WERI-Rb-1 (cell line): ENCODE results near the gene UNC13C.

Experiments
- DNase-seq: peaks from one replicate; pipeline ENCODE4 v3.0.0-alpha.2; 2020
- H3K27ac ChIP-seq: fragments of 250-450 bp; sonication (Bioruptor Pico); 2 replicates; pipeline ENCODE4 v1.5.1; 2020; ENCODE audit warnings: mild to moderate bottlenecking, moderate library complexity
- H3K27me3 ChIP-seq: fragments of 250-450 bp; sonication (Bioruptor Pico); 2 replicates; pipeline ENCODE4 v1.5.1; 2021; ENCODE audit warnings: mild to moderate bottlenecking, low read depth, moderate library complexity; ENCODE audit not compliant: insufficient read depth, severe bottlenecking
- H3K36me3 ChIP-seq: fragments of 250-450 bp; sonication (Bioruptor Pico); 2 replicates; pipeline ENCODE4 v1.5.1; 2020; ENCODE audit warnings: mild to moderate bottlenecking, moderate library complexity
- H3K4me3 ChIP-seq: 2 replicates; pipeline ENCODE4 v1.5.1; 2011; ENCODE audit warnings: low read depth, mild to moderate bottlenecking, control low read depth, low read length
- H3K9me3 ChIP-seq: fragments of 250-450 bp; sonication (Bioruptor Pico); 2 replicates; pipeline ENCODE4 v1.5.1; 2021; ENCODE audit warnings: mild to moderate bottlenecking, moderate library complexity; ENCODE audit not compliant: severe bottlenecking
- TF ChIP-seq, protein P1 (sequence below): IDR thresholded peaks from 2 replicates; pipeline ENCODE4 v1.5.1; 2011; ENCODE audit warnings: low read depth, mild to moderate bottlenecking, control low read depth, inconsistent platforms, low read length

UNC13C gene

DNA sequence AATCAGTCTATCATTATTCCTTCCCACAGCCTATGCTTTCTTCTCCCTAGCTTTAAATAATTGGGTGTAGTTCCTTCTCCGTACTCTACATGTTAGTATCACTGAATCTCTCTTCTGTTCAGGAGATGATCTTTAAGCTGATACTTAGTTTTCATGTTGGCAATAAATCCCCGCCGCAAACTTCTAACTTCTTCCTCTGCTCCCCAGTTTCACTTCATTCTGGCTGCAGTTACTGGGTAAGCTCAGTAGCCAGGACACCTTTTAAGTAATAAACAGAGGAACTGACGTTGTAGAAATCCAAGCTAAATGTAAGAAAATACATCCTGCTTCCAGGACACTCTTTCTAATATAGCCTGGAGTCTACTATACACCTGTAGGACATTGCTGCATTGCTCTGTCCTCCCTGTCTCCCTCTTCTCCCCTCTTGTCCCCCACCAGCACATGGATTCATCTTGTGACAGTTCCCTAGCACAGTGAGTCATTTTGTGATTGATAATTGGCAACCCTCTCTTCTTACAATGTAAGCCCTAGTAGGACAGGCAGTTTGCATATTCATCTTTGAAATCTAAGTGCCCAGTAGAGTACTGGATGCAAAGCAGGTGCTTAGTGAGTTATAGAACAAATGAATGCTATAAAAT lies 598.2 kb downstream of the UNC13C start:
- no peak overlapping the region for H3K4me3 ChIP-seq
- H3K9me3 ChIP-seq: no peaks in the 10 kb centered on the region
- no peak for DNase-seq
- peaks cover 2% of the 10 kb centered on the region for H3K27me3 ChIP-seq
- no peaks in the 10 kb centered on the region for H3K36me3 ChIP-seq
- TF ChIP-seq, protein P1, sequence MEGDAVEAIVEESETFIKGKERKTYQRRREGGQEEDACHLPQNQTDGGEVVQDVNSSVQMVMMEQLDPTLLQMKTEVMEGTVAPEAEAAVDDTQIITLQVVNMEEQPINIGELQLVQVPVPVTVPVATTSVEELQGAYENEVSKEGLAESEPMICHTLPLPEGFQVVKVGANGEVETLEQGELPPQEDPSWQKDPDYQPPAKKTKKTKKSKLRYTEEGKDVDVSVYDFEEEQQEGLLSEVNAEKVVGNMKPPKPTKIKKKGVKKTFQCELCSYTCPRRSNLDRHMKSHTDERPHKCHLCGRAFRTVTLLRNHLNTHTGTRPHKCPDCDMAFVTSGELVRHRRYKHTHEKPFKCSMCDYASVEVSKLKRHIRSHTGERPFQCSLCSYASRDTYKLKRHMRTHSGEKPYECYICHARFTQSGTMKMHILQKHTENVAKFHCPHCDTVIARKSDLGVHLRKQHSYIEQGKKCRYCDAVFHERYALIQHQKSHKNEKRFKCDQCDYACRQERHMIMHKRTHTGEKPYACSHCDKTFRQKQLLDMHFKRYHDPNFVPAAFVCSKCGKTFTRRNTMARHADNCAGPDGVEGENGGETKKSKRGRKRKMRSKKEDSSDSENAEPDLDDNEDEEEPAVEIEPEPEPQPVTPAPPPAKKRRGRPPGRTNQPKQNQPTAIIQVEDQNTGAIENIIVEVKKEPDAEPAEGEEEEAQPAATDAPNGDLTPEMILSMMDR: no peak
- H3K27ac ChIP-seq: no peak overlapping the region

DNA sequence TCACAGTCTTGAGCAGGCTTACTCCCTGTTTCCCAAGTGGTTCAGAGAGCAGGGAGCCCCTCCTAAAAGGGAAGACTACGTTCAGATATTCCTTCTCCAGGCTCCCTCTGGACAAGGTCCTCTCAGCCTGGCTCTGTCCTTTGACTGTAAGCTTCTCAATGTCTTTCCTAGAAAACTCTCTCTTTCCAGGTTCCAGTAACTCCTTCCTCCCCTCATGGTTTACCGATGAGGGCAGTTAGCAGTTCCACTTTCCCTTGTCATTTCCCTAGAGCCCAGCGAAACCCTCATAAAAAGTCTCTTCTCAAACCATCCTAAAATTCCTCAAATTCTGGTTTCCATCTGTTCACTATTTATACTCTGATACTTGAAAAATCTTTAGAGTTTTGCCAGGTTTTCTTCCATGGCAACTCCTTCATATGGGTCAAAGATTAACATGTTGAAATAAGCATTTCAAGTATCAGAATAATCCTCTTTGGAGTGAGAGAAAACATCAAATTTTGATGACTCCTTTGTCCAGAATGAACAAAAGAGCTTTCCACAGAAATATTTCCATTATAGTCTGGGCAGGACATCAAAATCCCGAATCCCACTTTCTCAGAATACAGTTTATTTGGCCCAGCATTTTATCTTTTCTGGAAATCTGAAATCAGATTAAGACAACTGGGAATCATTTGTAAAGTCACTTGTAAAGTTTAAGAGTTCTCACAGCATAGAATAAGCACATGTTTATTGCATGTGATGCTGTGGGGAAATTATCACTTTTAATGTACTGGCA lies 599.4 kb downstream of the UNC13C start:
- no peak overlapping the region for H3K4me3 ChIP-seq
- no peak for DNase-seq
- no peaks in the 10 kb centered on the region for H3K9me3 ChIP-seq
- no peak overlapping the region for H3K27ac ChIP-seq
- peaks cover 2% of the 10 kb centered on the region for H3K27me3 ChIP-seq
- TF ChIP-seq, protein P1: no peak
- no peaks in the 10 kb centered on the region for H3K36me3 ChIP-seq

DNA sequence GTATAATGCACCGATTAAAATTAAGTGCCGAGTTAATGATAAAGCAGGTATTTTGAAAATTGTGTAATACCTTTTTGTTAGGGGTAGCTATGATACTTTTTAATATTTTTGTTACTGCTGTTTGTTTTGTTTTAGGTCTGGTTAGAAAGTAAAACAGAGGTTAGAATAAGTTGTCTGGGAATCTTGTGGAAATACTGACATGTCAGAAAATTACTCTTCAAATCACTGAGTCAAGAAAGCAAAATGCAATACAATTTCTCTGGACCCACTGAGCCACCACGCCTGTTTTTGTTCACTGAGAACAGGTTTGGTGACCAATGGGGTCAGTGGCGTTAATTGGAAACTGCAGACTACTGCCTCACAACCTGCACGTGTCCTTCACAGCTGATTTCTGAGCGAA lies 601.6 kb downstream of the UNC13C start:
- DNase-seq: no peak
- Histone ChIP-seq H3K36me3 (no peaks in the 10 kb centered on the region), H3K9me3 (no peaks in the 10 kb centered on the region), H3K27ac (no peak overlapping the region), H3K4me3 (no peak overlapping the region), H3K27me3 (peaks cover 2% of the 10 kb centered on the region)
- TF ChIP-seq, protein P1: no peak

DNA sequence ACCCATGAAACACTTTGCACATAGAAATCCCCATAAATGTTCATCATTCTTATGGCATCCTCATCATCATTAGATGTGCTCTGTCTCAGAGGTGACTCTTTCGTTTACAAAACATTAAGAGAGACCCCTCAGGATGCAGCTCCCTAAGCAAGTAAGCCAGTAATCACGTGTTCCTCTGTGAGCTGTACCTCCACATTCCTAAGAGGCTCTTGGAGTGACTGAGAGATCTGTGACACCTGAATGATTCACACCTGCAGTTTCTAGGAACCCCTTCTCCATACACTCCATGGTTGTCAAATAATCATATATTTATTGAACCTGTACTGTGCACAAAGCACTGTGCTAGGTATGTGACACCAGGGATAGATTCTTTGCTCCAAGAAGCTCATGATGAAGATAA lies 602.4 kb downstream of the UNC13C start:
- TF ChIP-seq, protein P1: no peak
- H3K27ac ChIP-seq: no peak overlapping the region
- no peaks in the 10 kb centered on the region for H3K36me3 ChIP-seq
- no peak for DNase-seq
- no peaks in the 10 kb centered on the region for H3K9me3 ChIP-seq
- no peak overlapping the region for H3K4me3 ChIP-seq
- H3K27me3 ChIP-seq: peaks cover 2% of the 10 kb centered on the region

DNA sequence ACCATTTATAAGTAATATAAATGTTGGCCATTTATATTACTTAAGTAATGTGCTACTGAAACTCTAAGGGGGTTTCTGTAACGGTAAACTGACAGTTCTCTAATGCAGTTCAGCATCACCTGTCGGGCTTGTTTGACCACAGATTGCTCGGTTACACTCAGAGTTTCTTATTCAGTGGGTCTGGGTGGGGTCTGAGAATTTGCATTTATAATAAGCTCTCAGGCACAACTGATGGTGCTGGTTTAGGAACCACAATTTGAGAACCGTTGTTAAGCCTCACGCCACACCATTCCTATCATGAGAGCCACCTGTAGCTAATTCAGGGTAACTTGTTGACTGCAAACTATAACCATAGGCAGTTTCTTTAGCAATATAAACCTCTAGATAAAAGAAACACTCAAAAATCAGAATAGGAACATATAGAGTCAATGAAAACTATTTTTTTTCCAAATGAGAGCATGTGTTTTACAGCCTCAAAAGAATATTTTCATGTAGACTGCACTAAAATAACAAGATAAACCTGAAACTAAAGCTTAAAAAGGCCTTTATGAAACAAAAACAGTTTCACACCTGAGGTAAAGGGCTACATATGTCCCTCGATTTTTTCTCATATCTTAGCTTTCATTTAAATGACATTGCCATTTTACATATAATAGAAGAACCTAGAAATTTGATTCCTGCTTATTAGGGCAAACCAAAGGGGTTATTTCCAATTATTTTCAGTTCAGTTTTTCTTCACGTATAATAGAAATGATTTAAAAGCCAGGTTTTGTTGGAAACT lies 604.8 kb downstream of the UNC13C start:
- Histone ChIP-seq H3K9me3 (no peaks in the 10 kb centered on the region), H3K27me3 (no peaks in the 10 kb centered on the region), H3K27ac (no peak overlapping the region), H3K4me3 (no peak overlapping the region), H3K36me3 (no peaks in the 10 kb centered on the region)
- no peak for DNase-seq
- TF ChIP-seq, protein P1: no peak
